HG03103 (cell line): Measurements from ENCODE around the gene MAML2.

ENCODE experiments used
- ATAC-seq: cut with Tn5 transposase; IDR thresholded peaks from one replicate; pipeline ENCODE4 v1.9.1; 2021; ENCODE audit warnings: low read depth; ENCODE audit not compliant: unreplicated experiment

The MAML2 gene

GRCh38 chr11:96026310-96026709 lies 316.7 kb downstream of the MAML2 start:
- no peak for ATAC-seq

GRCh38 chr11:96024666-96025065 lies 318.3 kb downstream of the MAML2 start:
- no peak for ATAC-seq

- ATAC-seq = no peak
These were observed 319.7 kb downstream of the MAML2 start for GRCh38 chr11:96023275-96023674.

GRCh38 chr11:96021901-96022650 lies 320.9 kb downstream of the MAML2 start:
- ATAC-seq = no peak

- no peak for ATAC-seq
These were observed 322.9 kb downstream of the MAML2 start for GRCh38 chr11:96019810-96020747.

GRCh38 chr11:96019281-96019680 lies 323.7 kb downstream of the MAML2 start:
- no peak for ATAC-seq

- ATAC-seq = no peak
These were observed 325.1 kb downstream of the MAML2 start for GRCh38 chr11:96017856-96018255.

- no peak for ATAC-seq
These were observed 326.0 kb downstream of the MAML2 start for GRCh38 chr11:96016978-96017502.

GRCh38 chr11:96015906-96016565 lies 327.0 kb downstream of the MAML2 start:
- ATAC-seq = no peak

GRCh38 chr11:96014217-96014616 lies 328.8 kb downstream of the MAML2 start:
- no peak for ATAC-seq

GRCh38 chr11:96013461-96014213 lies 329.4 kb downstream of the MAML2 start:
- no peak for ATAC-seq

- peak; percentile 72 for ATAC-seq
These were observed 330.7 kb downstream of the MAML2 start for GRCh38 chr11:96012086-96012824.

GRCh38 chr11:96010683-96011082 lies 332.3 kb downstream of the MAML2 start:
- no peak for ATAC-seq

GRCh38 chr11:96008161-96008720 lies 334.8 kb downstream of the MAML2 start:
- ATAC-seq = no peak

- no peak for ATAC-seq
These were observed 337.0 kb downstream of the MAML2 start for GRCh38 chr11:96006037-96006436.

- no peak for ATAC-seq
These were observed 338.1 kb downstream of the MAML2 start for GRCh38 chr11:96004862-96005261.

GRCh38 chr11:96002754-96003290 lies 340.2 kb downstream of the MAML2 start:
- ATAC-seq = no peak

- no peak for ATAC-seq
These were observed 340.7 kb downstream of the MAML2 start for GRCh38 chr11:96002339-96002738.

GRCh38 chr11:96001037-96001436 lies 342.0 kb downstream of the MAML2 start:
- no peak for ATAC-seq
